GM21360 (cell line): ENCODE results near the gene RFLNA.

Experiments
- ATAC-seq: cut with Tn5 transposase; IDR thresholded peaks from one replicate; pipeline ENCODE4 v1.9.1; 2021; ENCODE audit warnings: mild to moderate bottlenecking, moderate library complexity; ENCODE audit not compliant: unreplicated experiment

RFLNA gene

DNA sequence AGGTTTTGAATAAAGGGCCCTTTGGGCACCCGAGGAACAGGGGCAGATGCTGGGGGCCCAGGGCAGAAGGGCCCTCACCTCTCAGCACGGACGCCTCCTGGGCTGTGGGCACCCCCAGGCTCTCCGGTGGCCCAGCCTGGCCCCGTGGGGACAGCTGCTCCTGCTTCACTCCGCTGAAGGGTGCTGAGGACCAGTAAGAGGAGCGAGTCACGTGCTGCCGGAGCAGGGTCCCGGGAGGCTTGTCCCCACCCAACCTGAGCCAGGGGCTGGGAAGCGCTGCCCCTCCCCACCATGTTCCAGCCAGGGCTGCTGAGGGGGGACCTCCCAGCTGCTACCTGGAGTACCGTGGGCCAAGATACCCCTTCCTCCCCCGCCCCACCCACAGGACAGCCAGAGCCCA lies 59.5 kb downstream of the RFLNA start:
- no peak for ATAC-seq

DNA sequence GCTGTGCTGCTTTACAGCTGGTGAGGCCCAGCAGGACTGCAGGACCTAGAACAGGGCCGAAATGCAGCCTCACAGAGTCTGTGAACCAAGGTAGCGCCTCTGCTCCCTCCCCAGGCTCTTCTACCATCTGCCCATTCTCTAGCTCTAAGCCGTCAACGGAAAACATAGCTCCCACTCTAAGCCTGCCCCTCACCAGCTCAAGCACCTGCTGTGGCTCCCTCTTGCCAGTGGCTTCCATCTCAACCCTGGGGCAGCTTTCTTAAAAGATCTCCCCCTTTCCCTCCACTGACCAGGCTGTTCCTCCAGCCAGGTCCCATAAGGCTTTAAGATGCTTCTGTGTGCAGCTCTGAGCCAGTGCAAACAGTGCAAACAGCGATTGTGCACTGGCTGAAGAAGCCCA lies 61.3 kb downstream of the RFLNA start:
- ATAC-seq, result no peak

DNA sequence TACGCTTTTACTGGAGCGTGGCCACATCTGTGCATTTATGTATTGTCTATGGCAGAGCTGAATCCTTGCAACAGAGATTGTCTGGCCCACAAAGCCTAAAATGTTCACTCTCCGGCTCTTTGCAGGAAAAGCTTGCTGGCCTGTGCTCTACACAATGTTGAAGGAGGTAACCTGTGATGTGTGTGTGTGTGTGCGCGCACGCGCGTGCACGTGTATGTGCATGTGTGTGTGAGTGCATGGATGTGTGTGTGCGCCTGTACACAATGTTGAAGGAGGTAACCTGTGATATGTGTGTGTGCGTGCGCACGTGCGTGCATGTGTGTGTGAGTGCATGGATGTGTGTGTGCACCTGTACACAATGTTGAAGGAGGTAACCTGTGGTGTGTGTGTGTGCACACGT lies 62.7 kb downstream of the RFLNA start:
- ATAC-seq, result no peak

DNA sequence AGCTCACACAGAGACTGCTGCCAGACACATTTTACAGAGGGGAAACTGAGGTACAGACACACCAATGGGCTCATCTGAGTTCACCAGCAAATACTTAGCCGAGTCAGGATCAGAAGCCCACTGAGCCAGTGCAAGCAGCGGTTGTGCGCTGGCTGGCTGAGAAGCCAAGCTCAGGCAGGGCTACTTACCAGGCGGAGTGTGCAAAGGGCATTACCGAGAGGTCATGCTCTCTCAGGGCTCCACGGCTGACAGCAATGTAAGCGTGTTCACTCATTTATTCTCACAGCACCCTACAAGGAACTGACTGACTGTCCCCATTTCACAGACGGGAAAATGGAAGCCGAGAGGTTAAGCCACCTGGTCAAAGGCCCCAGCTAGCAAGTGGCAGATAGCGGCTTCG lies 63.7 kb downstream of the RFLNA start:
- no peak for ATAC-seq

DNA sequence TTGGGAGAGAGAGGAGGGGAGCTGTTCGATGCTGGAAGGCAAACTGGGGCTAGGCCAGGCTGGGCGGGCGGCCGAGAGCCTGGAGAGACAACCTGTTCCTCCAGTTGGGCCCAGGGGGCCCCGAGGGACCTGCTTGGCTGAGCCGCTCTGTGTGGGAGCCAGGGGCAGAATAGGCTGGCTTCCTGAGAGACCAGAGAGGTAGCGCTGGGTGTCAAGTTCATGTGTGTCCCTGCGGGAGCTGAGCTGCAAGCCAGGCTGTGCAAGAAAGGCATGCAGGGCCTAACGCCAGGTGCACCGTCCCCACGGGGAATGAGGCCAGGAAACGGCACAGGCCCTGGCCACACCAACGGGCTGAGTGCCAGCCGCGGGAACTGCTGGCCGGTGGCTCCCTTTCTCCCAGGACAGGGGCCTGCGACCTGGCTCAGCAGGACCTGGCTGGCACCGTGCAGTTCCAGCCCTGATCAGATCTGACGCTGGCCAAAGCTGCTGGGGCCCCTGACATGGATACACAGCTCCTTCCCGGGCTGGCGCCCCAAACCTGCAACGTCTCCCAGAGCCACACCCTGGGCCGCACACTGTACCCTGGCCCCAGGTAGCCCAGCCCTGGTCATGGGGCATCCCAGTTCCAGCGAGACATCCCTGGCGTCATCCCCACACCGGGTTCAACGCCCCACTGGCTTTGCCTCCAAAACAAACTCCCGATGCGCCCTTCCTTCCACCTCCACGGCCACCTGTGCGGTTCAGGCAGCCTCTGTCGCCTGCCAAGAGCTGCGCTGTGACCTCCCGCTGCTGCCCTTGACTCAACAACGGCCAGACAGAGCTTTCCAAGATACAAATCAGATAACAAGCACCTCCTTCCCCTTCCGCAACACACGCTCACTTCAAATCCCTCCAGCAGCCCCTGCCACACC lies 65.0 kb downstream of the RFLNA start:
- ATAC-seq, result no peak

DNA sequence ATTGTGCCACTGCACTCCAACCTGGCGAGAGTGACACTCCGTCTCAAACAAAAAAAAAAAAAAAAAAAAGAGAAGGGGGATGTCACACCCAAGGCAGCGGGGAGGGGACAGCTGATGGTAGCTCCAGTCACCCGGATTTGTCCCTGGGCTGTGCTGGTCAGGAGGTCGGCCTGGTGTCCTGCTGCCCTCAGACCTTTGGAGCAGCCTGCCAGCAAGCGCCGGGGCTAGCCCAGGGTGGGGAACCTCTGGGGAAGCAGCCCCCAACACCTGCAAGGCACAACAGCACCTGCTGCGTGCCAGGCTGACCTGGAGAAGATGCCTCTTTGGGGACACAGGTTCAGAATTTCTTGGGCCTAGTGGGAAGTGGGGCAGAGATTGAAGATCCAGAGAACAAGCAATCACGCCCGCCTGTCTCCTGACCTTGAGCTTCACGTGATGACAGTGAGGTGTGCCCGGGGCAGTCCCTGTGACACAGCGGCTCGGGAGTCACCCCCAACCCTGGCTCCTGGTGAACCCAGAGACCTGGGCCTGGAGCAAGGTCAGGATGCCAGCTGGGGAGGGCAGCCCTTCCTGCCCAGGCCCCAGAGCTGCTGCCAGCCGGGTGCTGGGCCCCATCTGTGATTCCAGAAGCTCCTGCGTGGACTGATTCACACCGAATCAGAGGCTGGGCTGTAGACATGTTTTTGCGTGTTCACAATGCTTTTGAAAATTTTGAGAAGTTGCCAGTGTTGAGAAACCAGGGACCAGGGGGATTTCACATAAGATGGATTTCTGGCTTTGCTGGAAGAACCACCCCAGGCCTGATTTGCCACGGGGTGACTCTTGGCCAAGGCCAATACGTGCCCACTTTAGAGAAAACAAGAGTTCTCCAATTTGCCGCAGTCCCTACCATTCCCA lies 66.4 kb downstream of the RFLNA start:
- no peak for ATAC-seq

DNA sequence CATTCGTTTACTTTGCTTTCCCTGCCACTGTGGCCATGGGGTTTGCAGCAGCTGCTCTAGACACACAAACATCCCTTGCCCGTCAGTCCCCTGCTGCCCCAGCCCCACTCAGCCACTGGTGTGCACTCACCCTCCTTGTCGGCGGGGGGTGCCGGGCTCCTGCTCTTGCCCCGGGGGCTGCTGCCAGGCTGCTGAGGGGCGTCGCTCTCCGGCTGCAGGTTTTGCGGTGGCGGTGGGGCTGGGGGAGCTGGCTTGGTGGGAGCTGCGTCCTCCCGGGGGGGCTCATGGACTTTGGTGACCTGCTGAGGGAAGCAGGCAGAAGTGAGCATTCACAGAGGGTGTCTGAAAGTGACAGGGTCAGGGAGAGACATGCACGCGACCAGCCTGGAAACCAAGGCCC lies 67.1 kb downstream of the RFLNA start:
- no peak for ATAC-seq

DNA sequence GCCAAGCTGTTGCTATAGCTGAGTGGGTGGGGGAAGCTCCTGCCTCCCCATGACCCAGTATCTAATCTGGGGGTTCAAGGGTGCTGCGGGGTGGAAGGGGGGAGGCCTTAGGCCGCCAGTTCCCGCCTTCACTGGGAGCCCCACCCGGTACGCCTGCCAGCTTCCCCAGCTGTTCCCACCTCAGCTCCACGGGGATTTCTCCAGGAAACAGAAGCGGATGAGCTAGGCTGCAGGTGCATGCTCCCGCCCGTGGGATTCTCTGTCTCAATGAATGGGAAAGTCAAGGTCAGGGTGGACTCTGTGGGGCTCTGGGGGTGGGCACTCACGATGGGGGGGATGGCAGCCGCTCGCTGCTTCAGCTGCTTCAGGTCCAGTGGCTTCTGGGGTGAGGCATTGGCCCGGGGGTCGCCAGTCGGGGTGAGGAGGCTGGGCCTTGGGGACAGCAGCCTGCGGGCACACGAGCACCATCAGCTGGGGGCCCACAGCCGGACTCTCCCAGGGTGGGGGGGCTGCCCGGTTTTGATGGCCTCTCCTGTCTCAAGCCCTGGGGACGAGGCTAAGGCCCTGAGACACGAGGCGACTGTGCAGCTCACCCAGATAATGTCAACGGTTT lies 68.6 kb downstream of the RFLNA start:
- ATAC-seq, result no peak

DNA sequence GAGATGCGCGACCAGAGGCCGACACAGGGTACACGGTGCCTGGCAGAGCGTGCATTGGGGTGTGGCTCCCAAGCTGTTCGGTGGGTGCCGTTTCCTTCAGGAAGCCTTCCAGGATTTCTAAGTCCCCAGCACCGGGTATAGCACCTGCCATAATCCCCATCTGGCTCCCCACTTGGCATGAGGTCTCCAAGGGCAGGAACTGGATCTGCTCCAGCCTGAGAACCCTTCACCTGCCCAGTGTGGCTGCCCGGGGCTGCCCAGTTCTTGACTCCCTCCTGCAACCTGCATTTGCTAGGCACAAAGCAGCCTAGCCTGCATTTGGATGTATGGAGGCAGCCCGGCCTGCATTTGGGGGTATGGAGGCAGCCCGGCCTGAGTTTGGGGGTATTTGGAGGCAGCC lies 69.7 kb downstream of the RFLNA start:
- no peak for ATAC-seq
